K562 (cell line): ENCODE results near the gene ATP6V0A1. TPM values are rescaled to one million over a fixed set of nuclear protein-coding genes. Genes with fewer than 3 reads are reported as not detected.

Source experiments
- ATAC-seq: fragments of 200-7000 bp; cut with Tn5 transposase; 3 replicates; pipeline ENCODE4 v1.9.1; 2020; ENCODE audit warnings: moderate library complexity
- BruUV-seq: library from RNA; stranded (reverse); fragments of 400-500 nt; replicated peaks from 2 replicates; lab custom pipeline; 2021; lab: Mats Ljungman, UMichigan
- CTCF ChIA-PET: fragments of 300-600 bp; formaldehyde crosslinking; extraction: SDS; loops from one replicate; lab custom pipeline; 2021; ENCODE audit warnings: low intra/inter-chr PET ratio; lab: Yijun Ruan, JAX
- POLR2A ChIA-PET: fragments of 300-600, 350-650 bp; sonication (Branson Sonifier 250); formaldehyde crosslinking; extraction: SDS; loops from one replicate; lab custom pipeline; 2021; ENCODE audit warnings: antibody characterized with exemption, inconsistent platforms; lab: Yijun Ruan, JAX
- DNase-seq, 4 experiments: peaks; one replicate each; pipeline versions ENCODE4 v3.0.0 to v3.0.0-alpha.2; 2011 to 2018; ENCODE audit warnings: low spot score in 3 of 4, mixed read lengths in 3 of 4; ENCODE audit errors: extremely low read depth in 1 of 4
- FAIRE-seq: peaks from 2 replicates; lab custom pipeline; 2011; peaks lifted over from hg19 to GRCh38; lab: Jason Lieb, UNC
- H2AFZ ChIP-seq: 2 replicates; pipeline ENCODE4 v1.6.0; 2011; ENCODE audit warnings: low read depth, low read length, control low read depth, inconsistent platforms
- H3K27ac ChIP-seq: fragments of 200-600 bp; 3 replicates; pipeline ENCODE4 v1.8.0; 2011; ENCODE audit warnings: low read depth, mild to moderate bottlenecking, control low read depth, inconsistent platforms, low read length, moderate library complexity, mixed read lengths; ENCODE audit errors: extremely low read depth
- H3K27me3 ChIP-seq, 2 experiments: fragments of 300-600 bp in 1 of 2; 2 replicates in 1 of 2; 3 replicates in 1 of 2; pipeline versions ENCODE4 v1.6.0 to v1.8.0; 2011; ENCODE audit warnings: inconsistent platforms in 2 of 2, low read length in 2 of 2, mild to moderate bottlenecking in 1 of 2, mixed read lengths in 1 of 2, moderate library complexity in 1 of 2; ENCODE audit not compliant: control insufficient read depth in 2 of 2, insufficient read depth in 2 of 2
- H3K36me3 ChIP-seq: fragments of 300-600 bp; 3 replicates; pipeline ENCODE4 v1.8.0; 2011; ENCODE audit warnings: mild to moderate bottlenecking, low read length, inconsistent platforms; ENCODE audit not compliant: control insufficient read depth, insufficient read depth
- H3K4me1 ChIP-seq, 2 experiments: fragments of 200-600 bp in 1 of 2; replicated peaks in 1 of 2; 2 replicates in 1 of 2; 3 replicates in 1 of 2; pipeline versions ENCODE4 v1.5.1 to v1.8.0; 2011; ENCODE audit warnings: inconsistent platforms in 2 of 2, low read length in 2 of 2, mild to moderate bottlenecking in 1 of 2, mixed read lengths in 1 of 2, moderate library complexity in 1 of 2; ENCODE audit not compliant: control insufficient read depth in 2 of 2, insufficient read depth in 2 of 2
- H3K4me2 ChIP-seq: 2 replicates; pipeline ENCODE4 v1.6.1; 2011; ENCODE audit warnings: low read length, control low read depth, inconsistent platforms, mixed read lengths; ENCODE audit not compliant: insufficient read depth
- H3K4me3 ChIP-seq: fragments of 200-600 bp; sonication (generic), shearing (Covaris generic); 2 replicates; pipeline ENCODE4 v1.5.1; 2016; ENCODE audit warnings: control low read depth, inconsistent platforms
- H3K79me2 ChIP-seq: fragments of 200-600 bp; 3 replicates; pipeline ENCODE4 v1.8.0; 2011; ENCODE audit warnings: low read length, inconsistent platforms; ENCODE audit not compliant: control insufficient read depth, insufficient read depth
- H3K9ac ChIP-seq, 2 experiments: 2 replicates each; pipeline versions ENCODE4 v1.6.0 to v1.6.1; 2011; ENCODE audit warnings: low read depth in 2 of 2, low read length in 2 of 2, control low read depth in 1 of 2, inconsistent platforms in 1 of 2, mild to moderate bottlenecking in 1 of 2, mixed read lengths in 1 of 2; ENCODE audit not compliant: insufficient read depth in 1 of 2
- H3K9me1 ChIP-seq: one replicate; pipeline ENCODE4 v1.6.0; 2011; ENCODE audit warnings: inconsistent platforms, mild to moderate bottlenecking, low read length, moderate library complexity; ENCODE audit not compliant: control insufficient read depth, insufficient read depth
- H3K9me3 ChIP-seq: replicated peaks from 2 replicates; pipeline ENCODE4 v1.5.1; 2011; ENCODE audit warnings: low read depth, low read length, inconsistent platforms; ENCODE audit not compliant: control insufficient read depth, insufficient read depth
- H4K20me1 ChIP-seq: replicated peaks from 2 replicates; pipeline ENCODE4 v1.6.1; 2011; ENCODE audit warnings: low read length, inconsistent platforms, mixed read lengths; ENCODE audit not compliant: control insufficient read depth, insufficient read depth
- CREBBP ChIP-seq: IDR thresholded peaks from one replicate; pipeline ENCODE4 v1.6.1; 2012; ENCODE audit warnings: low read depth, mild to moderate bottlenecking, control low read depth, inconsistent platforms, low read length
- DDX20 ChIP-seq: fragments of 450-650 bp; IDR thresholded peaks from 2 replicates; pipeline ENCODE4 v1.6.1; 2016; ENCODE audit warnings: missing genetic modification characterization, low read depth, mild to moderate bottlenecking, missing compliant biosample characterization, moderate library complexity
- GTF2F1 ChIP-seq: IDR thresholded peaks from 2 replicates; pipeline ENCODE4 v1.6.1; 2011; ENCODE audit warnings: low read depth, low read length, improper control_type of control experiment
- KHSRP ChIP-seq: fragments of 450-650 bp; IDR thresholded peaks from 2 replicates; pipeline ENCODE4 v1.6.1; 2017
- PHB2 ChIP-seq: fragments of 450-650 bp; IDR thresholded peaks from 2 replicates; pipeline ENCODE4 v1.6.1; 2017; ENCODE audit warnings: low read depth
- POLR2AphosphoS5 ChIP-seq: IDR thresholded peaks from 2 replicates; pipeline ENCODE4 v1.6.1; 2011; ENCODE audit warnings: mild to moderate bottlenecking, low read depth, low read length, moderate library complexity; ENCODE audit not compliant: control insufficient read depth, insufficient read depth
- RBBP5 ChIP-seq: fragments of 200-600 bp; sonication (generic); IDR thresholded peaks from 2 replicates; pipeline ENCODE4 v1.6.1; 2012; ENCODE audit warnings: borderline replicate concordance, mild to moderate bottlenecking, low read length, control low read depth, inconsistent platforms; ENCODE audit not compliant: insufficient read depth, poor library complexity, severe bottlenecking
- RBM22 ChIP-seq: fragments of 200-400 bp; formaldehyde crosslinking; IDR thresholded peaks from 2 replicates; pipeline ENCODE4 v1.6.1; 2018; ENCODE audit warnings: low read length, low read depth; ENCODE audit not compliant: poor library complexity, severe bottlenecking
- RBM25 ChIP-seq: fragments of 200-400 bp; formaldehyde crosslinking; IDR thresholded peaks from 2 replicates; pipeline ENCODE4 v1.6.1; 2018; ENCODE audit warnings: low read length, low read depth, moderate library complexity; ENCODE audit not compliant: severe bottlenecking
- RERE ChIP-seq: sonication (generic); formaldehyde crosslinking; IDR thresholded peaks from 2 replicates; pipeline ENCODE4 v1.8.0; 2023; ENCODE audit warnings: missing genetic modification reagents, mild to moderate bottlenecking, borderline replicate concordance
- ZC3H4 ChIP-seq: sonication (generic); formaldehyde crosslinking; IDR thresholded peaks from 2 replicates; pipeline ENCODE4 v1.9.0; 2021; ENCODE audit warnings: missing genetic modification reagents, borderline replicate concordance
- ZNF316 ChIP-seq: fragments of 450-650 bp; IDR thresholded peaks from 2 replicates; pipeline ENCODE4 v1.6.1; 2016
- in situ Hi-C: fragments of 300-500 bp; cut with MboI; formaldehyde crosslinking; loops from 4 replicates; pipeline ENCODE4 v1.15.0; 2018; ENCODE audit warnings: inconsistent platforms, mixed read lengths
- intact Hi-C: fragments of 100-400 bp; cut with micrococcal nuclease; formaldehyde crosslinking; loops from 2 replicates; pipeline ENCODE4 v1.14.2; 2022
- polyA plus RNA-seq, 8 experiments: library from polyadenylated mRNA; depleted of rRNA in 4 of 8; stranded (reverse) in 5 of 8; unstranded in 3 of 8; fragments of >200 nt; fragmentation: Nextera tagmentation in 2 of 8; fragmentation: Illumina TruSeq in 1 of 8; extraction: Ambion mirVana in 2 of 8; extraction: Trizol in 1 of 8; gene quantifications; 2 replicates each; pipeline versions ENCODE4 v1.2.1 to v1.2.3, GENCODE V29; 2011 to 2014; ENCODE audit warnings: inconsistent platforms in 1 of 8, missing spikeins in 1 of 8
- total RNA-seq, 7 experiments: library from RNA; depleted of rRNA in 6 of 7; stranded (reverse); fragments of >200 nt in 6 of 7; fragmentation: Illumina TruSeq in 2 of 7; extraction: Trizol in 2 of 7; gene quantifications; 2 replicates each; pipeline versions ENCODE4 v1.2.1 to v1.2.3, GENCODE V29; 2011 to 2021; ENCODE audit warnings: low replicate concordance in 1 of 7
- TF ChIP-seq, protein P1 (sequence below): fragments of 250-450 bp; sonication (Bioruptor Pico); IDR thresholded peaks from 2 replicates; pipeline ENCODE4 v1.4.0; 2020; ENCODE audit warnings: mild to moderate bottlenecking
- TF ChIP-seq, protein P2 (sequence below): fragments of 450-650 bp; IDR thresholded peaks from 2 replicates; pipeline ENCODE4 v1.6.1; 2018; ENCODE audit warnings: mild to moderate bottlenecking, low read depth; ENCODE audit not compliant: partially characterized antibody

Gene ATP6V0A1
- total and polyA plus RNA-seq, 9 of the 15 experiments (the other 6 are each of a cell fraction or from before 2014, with no cell fraction given), result 11.8 to 158 (median 75.5) TPM

DNA sequence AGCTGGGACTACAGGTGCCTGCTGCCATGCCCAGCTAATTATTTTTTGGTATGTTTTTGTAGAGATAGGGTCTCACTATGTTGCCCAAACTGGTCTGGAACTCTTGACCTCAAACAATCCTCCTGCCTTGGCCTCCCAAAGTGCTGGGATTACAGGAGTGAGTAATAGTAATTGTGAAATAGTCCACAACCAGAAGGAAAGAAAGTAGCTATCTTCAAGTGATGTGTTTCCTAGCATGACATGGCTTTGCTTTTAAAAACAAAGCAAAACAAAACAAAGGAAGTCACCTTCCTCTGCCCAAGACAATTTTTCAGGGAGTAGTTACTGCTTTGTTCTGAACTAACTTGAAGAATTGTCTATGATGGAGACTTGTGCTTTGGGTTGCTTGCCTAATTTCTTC is 27.0 kb downstream of the ATP6V0A1 start:
- H3K9me1 ChIP-seq, result no peaks in the 10 kb centered on the region
- ATAC-seq (no peak), DNase-seq (no peak), FAIRE-seq (no peak)
- no peaks in the 10 kb centered on the region for H3K79me2 ChIP-seq
- H3K4me1 ChIP-seq, result no peaks in the 10 kb centered on the region
- H3K9ac ChIP-seq, result no peak overlapping the region
- H4K20me1 ChIP-seq, result no peaks in the 10 kb centered on the region
- no TSS peak for BruUV-seq
- ChIA-PET POLR2A (interaction anchor here (0.8 kb wide), 1 partner anchor 165 kb away, joined by 3 read pairs; no protein-coding TSS in a partner anchor), CTCF (no interaction called here)
- no peak overlapping the region for H3K4me2 ChIP-seq
- H3K9me3 ChIP-seq, result no peaks in the 10 kb centered on the region
- no peak overlapping the region for H2AFZ ChIP-seq
- peaks cover 97% of the 10 kb centered on the region for H3K36me3 ChIP-seq
- intact Hi-C loops (no loop called here), in situ Hi-C loops (no loop called here)
- H3K27me3 ChIP-seq, result no peaks in the 10 kb centered on the region
- no peak overlapping the region for H3K27ac ChIP-seq
- no peak overlapping the region for H3K4me3 ChIP-seq
- TF ChIP-seq, protein P1, sequence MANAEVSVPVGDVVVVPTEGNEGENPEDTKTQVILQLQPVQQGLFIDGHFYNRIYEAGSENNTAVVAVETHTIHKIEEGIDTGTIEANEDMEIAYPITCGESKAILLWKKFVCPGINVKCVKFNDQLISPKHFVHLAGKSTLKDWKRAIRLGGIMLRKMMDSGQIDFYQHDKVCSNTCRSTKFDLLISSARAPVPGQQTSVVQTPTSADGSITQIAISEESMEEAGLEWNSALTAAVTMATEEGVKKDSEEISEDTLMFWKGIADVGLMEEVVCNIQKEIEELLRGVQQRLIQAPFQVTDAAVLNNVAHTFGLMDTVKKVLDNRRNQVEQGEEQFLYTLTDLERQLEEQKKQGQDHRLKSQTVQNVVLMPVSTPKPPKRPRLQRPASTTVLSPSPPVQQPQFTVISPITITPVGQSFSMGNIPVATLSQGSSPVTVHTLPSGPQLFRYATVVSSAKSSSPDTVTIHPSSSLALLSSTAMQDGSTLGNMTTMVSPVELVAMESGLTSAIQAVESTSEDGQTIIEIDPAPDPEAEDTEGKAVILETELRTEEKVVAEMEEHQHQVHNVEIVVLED (CRISPR knock-in tag), result no peak
- TF ChIP-seq CREBBP (no peak), RBM22 (no peak), DDX20 (tag) (no peak), RERE (no peak), POLR2AphosphoS5 (no peak), RBM25 (no peak), ZC3H4 (CRISPR knock-in tag) (no peak), GTF2F1 (no peak), ZNF316 (no peak), KHSRP (no peak), PHB2 (no peak), RBBP5 (no peak)
- TF ChIP-seq, protein P2, sequence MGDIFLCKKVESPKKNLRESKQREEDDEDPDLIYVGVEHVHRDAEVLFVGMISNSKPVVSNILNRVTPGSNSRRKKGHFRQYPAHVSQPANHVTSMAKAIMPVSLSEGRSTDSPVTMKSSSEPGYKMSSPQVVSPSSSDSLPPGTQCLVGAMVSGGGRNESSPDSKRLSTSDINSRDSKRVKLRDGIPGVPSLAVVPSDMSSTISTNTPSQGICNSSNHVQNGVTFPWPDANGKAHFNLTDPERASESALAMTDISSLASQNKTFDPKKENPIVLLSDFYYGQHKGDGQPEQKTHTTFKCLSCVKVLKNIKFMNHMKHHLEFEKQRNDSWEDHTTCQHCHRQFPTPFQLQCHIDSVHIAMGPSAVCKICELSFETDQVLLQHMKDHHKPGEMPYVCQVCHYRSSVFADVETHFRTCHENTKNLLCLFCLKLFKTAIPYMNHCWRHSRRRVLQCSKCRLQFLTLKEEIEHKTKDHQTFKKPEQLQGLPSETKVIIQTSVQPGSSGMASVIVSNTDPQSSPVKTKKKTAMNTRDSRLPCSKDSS, result no peak
